HG03520 (cell line): Measurements from ENCODE around the gene TNK1.

Experiments
- ATAC-seq: cut with Tn5 transposase; IDR thresholded peaks from one replicate; pipeline ENCODE4 v1.9.1; 2021; ENCODE audit warnings: mild to moderate bottlenecking, moderate library complexity; ENCODE audit not compliant: unreplicated experiment

The TNK1 gene

DNA sequence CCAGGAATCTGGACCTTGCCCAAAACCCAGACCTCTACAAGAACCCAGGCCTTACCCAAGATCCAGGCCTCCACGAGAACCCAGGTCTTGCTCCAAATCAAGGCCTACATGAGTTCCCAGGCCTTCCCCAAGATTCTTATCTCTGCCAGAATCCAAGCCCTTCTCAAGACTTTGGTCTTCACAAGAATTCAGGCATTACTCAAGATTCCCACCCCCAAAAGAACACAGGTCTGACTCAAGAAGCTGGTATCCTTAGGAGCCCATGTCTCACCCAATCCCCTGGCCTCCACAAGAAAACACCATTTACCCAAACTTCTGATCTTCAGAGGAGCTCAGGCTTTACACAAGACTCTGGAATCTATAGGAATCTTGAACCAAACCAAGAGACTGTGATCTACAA, 50.3 kb downstream of the TNK1 start:
- ATAC-seq: no peak

DNA sequence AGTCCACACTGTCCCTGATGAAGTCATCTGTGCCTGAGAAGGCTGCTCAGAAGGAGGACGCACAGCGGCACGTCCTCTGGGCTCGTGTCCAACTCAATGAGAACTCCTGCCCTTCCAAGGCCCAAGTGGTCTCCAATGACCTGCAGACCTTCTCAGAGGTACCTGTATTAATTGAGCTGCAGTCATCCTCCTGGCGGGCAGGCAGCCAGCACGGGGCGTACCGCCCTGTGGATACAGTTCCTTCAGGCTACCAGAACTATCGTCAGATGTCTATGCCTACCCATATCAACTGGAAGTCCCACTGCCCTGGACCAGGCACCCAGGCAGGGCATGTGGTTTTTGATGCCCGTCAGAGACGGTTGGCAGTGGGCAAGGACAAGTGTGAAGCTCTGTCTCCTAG, 51.4 kb downstream of the TNK1 start:
- no peak for ATAC-seq

- ATAC-seq: no peak
Measured at GRCh38 chr17:7435676-7436555, 55.0 kb downstream of the TNK1 start.

DNA sequence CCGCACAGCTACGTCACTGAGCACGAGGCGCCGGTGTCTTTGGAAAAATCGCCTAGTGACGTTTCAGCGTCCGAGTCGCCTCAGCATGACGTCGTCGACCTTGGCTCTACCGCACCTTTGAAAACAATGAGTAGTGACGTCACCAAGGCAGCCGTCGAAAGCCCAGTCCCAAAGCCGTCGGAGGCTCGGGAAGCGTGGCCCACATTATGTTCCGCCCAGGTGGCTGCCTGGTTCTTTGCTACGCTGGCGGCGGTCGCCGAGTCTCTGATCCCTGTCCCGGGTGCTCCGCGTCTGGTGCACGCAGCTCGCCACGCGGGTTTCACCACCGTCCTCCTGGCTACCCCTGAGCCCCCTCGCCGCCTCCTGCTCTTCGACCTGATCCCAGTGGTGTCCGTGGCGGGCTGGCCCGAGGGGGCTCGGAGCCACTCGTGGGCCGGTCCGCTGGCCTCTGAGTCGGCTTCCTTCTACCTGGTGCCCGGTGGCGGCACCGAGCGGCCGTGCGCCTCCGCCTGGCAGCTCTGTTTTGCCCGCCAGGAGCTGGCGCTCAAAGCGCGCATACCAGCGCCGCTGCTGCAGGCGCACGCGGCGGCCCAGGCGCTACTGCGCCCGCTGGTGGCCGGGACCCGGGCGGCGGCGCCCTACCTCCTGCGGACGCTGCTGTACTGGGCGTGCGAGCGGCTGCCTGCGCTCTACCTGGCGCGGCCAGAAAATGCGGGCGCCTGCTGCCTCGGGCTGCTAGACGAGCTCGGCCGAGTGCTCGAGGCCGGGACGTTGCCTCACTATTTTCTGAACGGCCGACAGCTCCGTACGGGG, 55.9 kb downstream of the TNK1 start:
- ATAC-seq: no peak

- no peak for ATAC-seq
Measured at GRCh38 chr17:7437369-7437863, 56.5 kb downstream of the TNK1 start.

DNA sequence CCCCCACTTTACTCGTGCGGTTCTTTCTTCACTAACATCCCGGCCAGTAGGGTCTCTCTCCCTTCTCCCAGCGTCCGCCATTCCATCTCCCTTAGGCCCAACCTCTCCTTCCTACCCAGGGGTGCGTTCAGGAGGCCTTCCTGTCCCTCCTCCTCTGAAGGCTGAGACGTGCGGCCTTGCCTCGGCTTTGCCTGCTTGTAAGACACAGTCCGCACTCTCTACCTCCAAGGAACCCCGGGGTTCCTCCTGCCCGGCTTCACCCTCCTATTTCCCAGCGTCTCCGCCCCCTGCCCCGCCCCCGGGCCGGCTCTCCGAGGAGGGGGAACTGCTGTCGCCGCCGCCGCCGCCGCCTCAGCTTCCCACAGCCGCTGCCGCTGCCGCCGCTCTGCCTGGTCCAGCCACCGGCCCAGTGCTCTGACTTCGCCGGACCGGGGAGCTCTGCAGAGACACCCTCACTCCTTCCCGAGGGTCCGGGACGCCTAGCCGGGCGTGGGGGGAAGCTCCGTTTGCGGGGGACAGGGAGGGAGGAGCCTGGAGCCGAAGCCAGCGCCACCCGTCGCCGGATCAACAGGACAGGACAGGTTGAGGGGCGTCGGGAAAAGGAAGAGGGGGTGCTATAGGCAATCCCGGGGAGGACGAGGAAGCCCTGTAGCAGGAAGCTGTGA, 57.2 kb downstream of the TNK1 start:
- ATAC-seq: no peak

- no peak for ATAC-seq
Measured at GRCh38 chr17:7438656-7439460, 58.0 kb downstream of the TNK1 start.
